GM12872 (cell line): ENCODE results near the gene MTA1.

Experiments
- TF ChIP-seq, protein P1 (sequence below): IDR thresholded peaks from 3 replicates; pipeline ENCODE4 v1.5.1; 2011; ENCODE audit warnings: low read depth, mild to moderate bottlenecking, low read length, moderate library complexity; ENCODE audit not compliant: insufficient read depth

The MTA1 gene

GRCh38 chr14:105444859-105445258 lies 25.2 kb downstream of the MTA1 start:
- TF ChIP-seq, protein P1, sequence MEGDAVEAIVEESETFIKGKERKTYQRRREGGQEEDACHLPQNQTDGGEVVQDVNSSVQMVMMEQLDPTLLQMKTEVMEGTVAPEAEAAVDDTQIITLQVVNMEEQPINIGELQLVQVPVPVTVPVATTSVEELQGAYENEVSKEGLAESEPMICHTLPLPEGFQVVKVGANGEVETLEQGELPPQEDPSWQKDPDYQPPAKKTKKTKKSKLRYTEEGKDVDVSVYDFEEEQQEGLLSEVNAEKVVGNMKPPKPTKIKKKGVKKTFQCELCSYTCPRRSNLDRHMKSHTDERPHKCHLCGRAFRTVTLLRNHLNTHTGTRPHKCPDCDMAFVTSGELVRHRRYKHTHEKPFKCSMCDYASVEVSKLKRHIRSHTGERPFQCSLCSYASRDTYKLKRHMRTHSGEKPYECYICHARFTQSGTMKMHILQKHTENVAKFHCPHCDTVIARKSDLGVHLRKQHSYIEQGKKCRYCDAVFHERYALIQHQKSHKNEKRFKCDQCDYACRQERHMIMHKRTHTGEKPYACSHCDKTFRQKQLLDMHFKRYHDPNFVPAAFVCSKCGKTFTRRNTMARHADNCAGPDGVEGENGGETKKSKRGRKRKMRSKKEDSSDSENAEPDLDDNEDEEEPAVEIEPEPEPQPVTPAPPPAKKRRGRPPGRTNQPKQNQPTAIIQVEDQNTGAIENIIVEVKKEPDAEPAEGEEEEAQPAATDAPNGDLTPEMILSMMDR: no peak

GRCh38 chr14:105445290-105445689 lies 25.7 kb downstream of the MTA1 start:
- TF ChIP-seq, protein P1: no peak

DNA sequence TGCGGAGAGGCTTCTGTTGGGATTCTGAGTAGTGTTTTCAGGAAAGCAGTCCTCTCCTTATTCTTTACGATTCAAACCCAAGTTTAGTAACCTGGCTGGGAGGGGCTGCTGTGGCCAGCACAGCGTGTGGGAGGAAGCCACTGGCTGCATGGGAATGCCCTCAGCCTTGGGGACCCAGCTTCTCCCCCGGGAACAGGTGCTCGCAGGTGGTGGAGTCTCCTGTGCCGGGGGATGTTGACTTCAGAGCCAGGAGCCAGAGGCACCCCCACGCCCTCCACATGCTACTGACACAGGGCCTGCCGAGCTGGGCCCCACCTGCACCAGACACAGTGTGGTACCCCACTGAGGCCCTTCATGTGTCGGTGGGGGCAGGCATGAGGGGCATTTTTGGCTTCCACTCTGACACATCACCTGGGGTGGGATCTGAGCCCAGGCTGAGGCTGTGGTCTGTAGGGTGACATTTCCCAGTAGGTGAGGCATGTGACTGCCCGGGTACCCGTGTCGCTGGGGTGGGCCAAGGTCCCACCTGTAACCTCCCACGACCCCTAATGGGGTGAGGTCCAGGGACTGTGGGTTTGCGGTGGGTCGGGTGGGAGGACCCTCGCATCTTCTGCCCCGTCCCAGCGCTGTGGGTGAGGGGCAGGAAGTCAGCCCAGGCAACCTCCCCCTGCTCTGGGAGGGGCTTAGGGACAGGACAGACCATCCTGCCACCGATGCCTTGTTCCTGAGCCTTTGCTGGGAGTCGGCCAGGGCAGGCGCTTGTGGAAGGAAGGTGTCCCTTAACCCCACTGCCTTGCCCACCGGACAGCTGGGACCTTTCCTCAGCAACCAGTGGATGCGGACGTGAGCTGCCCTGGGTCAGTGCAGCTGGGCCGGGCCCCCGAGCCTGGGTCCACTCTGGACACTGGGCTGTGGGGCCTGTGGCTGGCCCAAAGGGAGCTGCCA lies 26.5 kb downstream of the MTA1 start:
- TF ChIP-seq, protein P1: no peak

- TF ChIP-seq, protein P1: no peak
These were observed 27.3 kb downstream of the MTA1 start for GRCh38 chr14:105446971-105447370.

DNA sequence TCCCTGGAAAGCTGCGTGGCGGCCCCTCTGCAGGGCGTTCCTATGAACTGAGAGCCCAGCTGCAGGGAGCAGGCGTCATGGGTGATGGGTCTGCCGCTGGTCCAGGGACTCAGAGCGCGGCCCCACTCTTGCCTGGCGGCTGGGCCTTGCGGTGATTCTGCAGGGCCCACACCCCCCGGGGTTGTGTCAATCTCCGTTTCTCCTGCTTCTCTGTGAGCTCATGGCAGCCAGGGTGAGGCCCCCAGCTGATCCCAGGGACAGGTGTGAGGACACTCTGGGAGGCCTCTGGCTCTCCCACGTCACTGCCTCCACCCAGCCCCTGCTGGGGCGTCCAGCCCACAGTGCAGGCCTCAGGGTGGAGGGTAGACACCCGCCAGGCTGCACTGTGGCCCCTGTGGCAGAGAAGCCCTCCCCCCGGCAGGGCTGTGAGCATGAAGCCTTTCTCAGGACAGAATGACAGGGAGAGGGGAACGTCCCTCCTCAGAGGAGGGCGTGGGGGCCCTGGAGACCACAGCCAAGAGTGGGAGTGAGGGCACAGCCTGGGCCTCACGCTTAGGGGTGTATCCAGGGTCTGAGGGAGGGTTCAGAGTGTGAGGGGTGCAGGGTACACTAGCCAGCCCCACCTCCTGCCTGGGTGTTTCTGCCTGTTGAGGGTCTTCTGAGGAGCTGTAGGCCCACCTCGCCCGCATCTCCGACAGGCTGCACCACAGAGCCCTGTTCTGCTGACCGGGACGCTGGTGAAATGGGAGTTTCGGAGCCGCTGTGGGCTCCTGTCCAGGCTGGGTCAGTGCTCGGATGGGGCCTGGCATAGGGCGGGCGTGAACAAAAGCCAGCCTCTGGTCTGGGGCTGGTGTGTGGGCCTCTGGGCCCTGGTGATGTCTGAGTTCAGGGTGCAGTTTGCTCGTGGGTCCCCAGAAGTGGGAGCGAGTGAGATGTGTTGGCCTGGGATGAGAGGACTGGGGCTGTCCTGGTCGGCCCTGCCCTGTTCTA lies 28.3 kb downstream of the MTA1 start:
- TF ChIP-seq, protein P1: no peak

DNA sequence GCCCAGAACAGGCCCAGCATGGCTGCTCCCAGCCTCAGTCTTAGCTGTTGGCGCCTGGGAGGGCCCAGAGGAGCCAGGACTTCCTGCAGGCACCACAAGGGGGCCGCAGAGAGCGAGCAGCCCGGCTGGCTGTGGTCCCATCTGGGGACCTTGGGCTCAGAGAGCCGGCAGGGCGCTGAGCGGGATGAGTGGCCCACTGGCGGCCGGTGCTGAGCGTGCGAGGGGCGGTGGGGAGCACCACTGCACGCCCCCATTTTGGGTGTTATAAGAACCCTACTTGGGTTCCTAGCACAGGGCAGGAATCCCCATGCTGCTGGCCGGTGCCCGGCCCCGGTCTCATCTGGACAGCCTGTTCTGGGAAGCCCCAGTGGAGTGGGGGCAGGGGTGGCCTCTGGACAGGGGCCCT lies 29.1 kb downstream of the MTA1 start:
- TF ChIP-seq, protein P1: peak; percentile 84

DNA sequence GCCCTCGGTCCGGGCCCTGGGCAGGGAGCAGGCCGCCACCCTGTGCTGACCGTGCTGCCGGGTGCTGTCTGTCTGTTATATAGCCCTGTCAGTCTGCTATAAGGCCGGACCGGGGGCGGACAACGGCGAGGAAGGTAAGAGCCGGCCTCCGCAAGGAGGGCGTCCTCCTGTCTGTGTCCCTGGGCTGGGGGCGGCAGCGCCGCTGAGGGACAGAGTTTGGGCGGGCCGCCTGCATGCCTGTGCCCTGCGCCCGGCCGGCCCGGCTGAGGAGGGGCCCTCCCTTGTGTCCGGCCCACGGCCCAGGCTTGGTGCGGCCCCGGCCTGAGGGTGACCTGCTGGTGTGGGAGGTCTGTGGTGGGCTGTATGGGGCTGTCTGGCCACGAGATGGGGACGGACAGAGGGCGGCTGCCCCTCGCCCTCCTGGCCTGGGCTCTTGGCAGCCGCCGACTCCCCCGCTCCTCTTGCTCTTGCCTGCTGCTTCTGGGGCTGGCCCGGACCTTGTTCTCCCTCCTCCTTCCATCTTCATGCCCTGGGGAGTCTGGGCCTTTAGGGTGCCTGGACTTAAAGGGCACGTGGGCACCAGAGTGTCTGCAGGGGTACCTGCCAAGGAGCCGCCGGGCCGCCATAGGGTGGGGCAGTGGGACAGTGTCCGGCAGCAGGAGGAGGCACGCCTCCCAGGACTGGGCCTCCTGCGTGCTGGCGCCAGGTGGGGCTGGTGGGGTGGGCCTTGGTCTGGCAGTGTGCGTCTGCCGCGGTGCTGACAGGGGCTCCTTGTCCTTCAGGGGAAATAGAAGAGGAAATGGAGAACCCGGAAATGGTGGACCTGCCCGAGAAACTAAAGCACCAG lies 29.9 kb downstream of the MTA1 start:
- TF ChIP-seq, protein P1: no peak
